Fibroblast of skin of right quadriceps (primary cell): ENCODE data around the gene HACL1.

ENCODE experiments used
- DNase-seq: peaks from one replicate; pipeline ENCODE4 v3.0.0-alpha.2; 2013

The HACL1 gene

DNA sequence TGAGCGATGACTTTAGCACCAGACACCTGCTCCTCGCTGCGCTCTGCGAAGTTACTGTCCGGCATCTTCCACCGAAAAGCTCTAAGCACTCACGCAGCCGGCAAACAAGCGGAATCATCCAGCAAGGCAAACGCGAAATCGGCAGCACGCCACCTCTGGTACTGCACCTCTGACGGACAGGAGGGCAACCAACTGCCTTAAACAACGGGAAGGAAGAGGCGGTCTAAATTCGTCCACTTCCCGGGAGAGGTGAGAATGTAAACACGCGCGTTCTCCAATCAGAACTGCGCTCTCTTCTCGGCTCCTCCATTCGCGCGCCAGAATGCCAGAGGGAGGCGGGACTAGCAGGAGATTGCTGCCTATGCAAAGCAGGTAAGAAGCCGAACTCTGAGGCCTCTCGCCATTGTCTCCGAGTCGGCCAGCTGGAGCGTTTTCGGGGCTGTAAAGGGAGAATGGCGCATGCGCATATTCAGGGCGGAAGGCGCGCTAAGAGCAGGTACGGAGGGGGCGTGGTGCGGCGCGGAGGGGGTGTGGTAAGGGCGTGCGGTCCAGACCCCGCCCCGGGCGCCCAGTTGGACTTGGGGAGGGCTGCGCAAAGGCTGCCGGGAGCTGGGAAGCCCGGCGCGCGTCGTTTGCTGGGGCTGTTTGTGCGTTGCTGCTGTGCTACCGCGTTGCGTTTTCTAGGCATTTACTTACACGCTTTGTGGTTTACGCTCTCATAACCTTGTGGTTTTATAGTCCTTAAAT is at the start of gene HACL1, which contains the start of gene BTD:
Gene HACL1, minus strand, starts transcription at position 171 of the 747 bp plus-strand sequence. Its CDS starts 106 bp downstream, at position 65.
Gene BTD, plus strand, starts transcription at position 347 of the 747 bp plus-strand sequence. CDS start 33,695 bp downstream, outside the sequence.
- DNase-seq, result peak; percentile 100

DNA sequence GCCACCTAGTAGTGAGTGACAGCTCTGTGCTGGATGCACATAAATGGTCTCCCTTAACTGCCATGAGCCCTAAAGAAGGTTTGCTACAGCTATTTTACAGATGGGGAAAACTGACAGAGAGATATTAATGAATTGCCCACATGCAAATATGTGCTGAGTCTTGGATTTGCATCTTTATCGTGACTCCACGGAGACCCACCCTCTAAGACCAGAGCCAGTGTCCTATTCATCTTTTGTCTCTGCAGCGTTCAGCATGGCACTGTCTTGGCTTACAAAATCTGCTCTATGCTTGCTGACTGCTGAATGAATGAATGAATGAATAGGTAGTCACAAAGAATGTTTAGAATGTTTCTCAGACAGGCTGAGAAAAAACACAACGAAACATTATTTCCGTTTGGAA is 48.5 kb upstream of the HACL1 start:
- no peak for DNase-seq

DNA sequence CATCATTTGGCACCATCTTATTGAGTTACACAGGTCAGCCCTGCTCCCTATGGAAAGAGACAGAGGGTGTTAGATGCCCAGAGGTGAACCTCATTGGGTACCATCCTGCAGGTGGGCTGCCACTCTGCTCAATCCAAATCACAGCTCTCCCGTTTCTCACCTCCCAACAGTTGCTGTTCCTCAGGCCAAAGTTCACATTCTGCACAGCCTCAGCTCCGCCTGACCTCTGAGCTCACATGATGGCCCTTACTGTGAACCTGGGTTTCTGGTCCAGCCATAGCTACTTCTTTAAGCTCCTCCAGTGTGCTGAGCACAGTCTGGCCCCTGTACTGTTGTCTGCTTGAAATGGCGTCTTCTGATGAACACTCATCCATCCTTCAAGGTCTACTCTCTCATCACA is 48.0 kb upstream of the HACL1 start:
- no peak for DNase-seq

DNA sequence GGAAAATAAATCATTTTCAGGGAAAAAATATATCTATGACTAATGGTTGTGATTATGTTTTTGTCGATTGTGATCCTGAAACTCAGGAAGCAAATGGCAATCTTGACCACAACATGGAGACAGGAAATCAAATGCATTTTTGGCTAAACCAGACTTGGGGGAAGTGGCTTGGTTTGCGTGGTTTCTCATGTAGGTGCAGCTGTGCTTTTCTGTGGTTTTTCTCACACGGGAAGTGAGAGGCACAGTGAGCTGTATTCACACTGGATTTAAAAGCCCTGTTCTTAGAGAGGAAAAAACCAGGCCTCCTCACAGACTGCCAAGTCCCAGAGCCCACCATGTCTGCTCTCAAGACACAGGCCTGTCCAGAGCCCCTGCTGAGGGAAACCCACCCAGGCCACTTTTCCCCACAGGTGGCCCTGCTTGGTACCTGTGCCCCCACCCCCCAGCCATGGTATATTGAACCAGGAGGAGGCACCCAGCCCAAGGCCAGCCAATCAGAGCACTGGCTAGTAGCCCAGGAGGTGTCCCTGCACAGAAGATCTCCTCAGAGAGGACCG is 46.3 kb upstream of the HACL1 start:
- peak; percentile 98 for DNase-seq

DNA sequence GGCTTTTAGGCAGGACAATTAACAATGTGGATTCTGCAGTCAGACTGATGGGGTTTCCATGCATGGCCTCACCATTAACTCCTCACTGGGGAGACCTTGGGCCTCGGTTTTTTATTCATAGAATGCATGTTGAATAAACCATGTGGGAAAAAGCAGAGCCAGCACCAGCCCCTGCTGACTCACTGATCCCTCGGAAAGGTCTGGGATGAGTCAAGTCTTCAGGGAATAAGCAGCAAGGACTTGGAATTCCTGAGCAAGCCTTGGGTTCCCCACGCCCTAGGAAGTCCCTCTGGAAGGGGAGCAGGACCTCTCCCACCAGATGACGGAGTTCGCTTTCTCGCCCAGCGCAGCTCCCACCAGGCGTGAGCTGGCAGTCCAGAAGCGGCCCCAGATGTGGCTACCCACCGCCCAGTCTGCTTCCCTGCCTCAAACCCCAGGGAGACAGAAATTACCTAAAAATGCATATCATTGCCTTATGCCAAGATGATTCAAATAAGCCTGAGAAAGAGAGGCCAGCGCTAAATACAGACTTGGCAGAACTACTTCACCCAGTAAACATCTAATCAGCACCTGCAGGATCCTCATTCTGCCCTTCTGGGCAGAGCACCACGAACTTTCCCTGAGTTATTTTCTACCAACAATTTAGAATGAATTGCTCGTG is 45.6 kb upstream of the HACL1 start:
- DNase-seq, result peak; percentile 99

DNA sequence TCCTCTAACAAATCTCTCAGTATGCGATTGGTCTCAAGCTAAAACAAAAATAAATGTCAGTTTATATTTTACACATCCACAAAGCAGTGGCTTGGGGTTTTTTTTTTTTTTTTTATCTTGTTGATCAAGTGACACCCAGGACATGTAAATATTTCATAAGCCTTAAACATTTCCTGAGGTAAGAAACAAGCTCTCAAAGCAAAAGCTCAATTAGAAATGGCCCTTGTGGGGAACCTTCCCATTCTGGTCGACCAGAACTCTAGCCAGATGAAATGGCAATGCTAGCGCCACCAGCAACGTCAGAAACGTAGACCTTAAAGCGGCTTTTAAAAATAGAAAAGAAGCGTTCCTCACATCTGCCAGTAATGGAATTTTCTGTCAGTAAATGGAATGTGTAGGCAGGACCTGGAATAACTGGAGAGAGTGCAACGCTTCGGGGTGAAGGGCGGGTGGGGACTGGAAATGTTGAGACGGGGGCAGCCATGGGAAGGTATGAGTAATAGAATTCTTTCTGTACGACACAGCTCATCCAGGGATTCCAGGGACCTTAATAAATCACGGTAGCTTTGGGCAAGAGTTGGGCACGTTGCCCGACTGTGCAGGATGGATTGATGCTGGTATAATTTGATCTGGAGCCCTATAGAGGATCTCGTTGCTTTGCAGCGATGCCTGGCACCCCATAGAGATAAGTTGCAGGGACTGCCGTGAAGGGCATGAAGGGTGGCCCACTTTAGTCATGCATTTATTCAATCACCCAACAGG is 44.6 kb upstream of the HACL1 start:
- peak; percentile 98 for DNase-seq

DNA sequence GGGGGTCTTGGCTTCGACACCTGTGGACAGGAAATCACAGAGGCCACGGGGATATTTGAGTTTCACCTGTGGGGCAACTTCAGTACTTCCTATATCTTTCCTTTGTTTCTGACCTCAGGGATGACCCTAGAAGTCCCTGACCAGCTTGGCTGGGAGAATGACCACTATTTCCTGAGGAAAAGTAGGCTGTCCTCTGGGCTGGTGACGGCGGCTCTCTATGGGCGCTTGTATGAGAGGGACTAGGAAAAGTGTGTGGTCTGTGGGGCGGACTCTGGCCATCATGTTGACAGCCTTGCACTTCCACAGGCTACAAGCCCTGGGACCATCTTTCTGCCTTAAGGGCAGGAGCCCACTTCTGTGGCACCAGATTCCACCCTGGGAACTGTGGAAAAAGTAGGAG is 43.9 kb upstream of the HACL1 start:
- no peak for DNase-seq

DNA sequence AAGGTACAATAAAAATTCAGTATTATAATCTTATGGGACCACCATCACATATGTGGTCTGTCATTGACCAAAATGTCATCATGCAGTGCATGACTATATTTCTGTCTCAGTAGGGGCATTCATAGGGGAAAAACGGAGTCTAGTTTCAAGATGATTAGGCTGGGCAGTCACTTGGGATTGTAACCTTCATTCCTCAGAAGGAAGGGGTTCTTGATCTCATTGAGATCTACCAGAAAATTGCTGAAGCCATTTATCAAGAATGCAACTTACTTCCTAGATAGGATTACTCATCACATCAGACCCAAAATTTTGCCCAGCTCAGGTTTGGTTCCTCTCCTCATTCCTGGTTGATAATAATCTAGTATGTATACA is 37.5 kb upstream of the HACL1 start:
- peak; percentile 56 for DNase-seq

DNA sequence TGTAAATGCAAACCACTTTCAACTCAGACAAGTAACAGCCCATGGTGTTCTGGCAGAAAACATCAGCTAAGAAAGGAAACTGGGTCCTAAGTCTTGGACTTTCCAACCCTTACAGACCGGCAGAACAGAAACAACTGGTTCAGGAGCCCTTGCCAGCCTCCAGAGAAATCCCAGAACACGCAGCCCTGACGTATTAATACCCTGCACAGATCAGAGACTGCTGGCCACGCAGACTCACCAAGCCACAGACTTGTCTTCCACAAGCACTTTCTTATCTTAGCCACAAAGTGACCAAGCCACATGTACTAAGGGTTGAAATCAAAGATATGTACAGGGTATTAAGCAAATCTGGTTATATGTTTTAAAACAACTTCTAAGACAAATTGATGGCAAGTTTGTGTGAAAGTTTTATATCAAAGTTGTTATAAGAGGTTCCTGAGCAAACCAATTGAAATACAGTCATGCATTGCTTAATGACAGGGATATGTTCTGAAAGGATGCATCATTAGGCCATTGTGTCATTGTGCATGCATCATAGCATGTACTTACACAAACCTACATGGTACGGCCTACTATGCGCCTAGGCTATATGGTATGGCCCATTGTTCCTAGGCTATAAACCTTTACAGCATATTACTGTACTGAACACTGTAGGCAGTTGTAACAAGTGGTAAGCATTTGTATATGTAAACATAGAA is 37.0 kb upstream of the HACL1 start:
- peak; percentile 25 for DNase-seq

DNA sequence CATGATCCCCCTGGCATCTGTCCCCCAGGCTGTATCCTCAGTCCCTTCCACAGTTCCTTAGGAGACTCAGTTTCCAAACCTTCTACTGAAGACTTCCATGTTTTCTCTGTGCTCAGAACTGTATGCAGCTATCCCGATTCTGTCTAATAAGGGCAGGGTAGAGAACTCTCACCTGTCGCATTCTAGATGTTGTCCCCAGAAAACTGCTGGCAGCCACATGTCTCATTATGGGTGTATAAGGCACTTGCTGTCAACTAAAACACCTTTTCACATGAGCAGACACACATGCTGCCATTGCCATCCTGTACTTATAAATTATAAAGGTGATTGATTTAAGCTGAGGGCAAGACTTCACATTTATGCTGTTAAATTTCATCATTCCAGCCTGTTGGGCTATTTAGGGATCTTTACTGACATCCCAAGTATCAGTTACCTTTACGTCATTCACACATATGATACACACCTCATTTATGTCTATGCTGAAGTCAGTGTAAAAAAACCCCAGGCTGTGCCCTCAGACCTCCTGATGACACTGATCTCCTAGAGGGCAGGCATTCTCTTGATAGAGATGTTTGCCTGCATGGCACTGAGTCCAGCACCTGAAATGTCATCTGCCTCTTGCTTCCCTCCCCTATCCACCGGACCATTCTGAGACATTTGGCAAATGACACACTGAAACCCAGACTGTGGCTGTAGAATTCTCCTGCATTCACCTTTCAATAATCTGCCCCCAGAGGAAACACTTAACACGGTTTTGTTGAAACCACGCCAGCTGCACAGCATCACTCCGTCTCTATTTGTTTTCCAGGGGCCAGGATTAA is 36.0 kb upstream of the HACL1 start:
- peak; percentile 21 for DNase-seq

DNA sequence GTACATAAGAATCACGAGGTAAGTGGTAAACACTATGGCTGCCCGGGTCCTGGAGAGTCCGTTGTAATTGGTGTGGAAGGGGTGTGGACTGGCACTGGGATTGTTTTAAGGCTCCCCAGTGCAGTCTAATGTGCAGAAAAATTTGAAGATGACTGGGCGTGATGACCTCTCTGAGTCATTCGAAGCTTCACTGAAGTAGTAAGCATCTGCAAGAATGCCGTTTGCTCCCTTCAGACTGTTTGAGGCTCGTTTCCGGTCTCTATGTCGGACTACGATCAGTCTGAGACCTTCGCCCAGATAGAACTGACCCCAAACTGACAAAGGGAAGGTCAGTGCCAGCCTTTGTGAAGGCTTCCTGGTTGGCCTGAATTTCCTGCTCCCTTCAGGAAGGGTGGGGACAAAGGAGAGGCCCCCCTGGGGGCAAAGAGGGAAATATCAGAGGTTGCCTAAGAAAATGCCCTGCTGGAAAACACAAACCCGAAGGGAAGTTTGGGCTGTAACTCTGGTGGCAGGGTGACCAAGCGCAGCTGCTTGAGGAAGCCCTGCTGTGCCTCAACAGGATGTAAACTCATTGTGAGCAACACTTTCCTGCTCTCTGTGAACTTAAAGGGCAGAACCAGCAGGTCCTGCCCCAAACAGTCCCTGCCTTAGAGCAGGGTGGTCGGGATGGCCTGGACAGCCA is 34.8 kb upstream of the HACL1 start:
- DNase-seq, result peak; percentile 92

DNA sequence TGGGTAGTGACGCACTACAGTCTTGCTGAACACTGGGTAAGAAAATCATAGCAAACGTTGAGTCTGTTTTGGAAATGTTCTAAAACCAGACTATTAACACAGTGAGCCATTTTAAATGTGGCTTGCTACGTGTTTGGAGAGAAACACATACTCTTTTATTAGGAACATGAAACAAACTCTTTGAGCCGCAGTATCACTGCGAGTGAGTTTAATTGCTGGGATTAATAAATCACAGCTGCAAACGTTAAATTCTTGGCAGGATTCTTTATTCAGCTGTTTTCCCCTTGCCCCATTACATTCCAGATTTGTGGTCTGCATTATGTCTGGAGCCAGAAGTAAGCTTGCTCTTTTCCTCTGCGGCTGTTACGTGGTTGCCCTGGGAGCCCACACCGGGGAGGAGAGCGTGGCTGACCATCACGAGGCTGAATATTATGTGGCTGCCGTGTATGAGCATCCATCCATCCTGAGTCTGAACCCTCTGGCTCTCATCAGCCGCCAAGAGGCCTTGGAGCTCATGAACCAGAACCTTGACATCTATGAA is 33.8 kb upstream of the HACL1 start:
- peak; percentile 94 for DNase-seq

DNA sequence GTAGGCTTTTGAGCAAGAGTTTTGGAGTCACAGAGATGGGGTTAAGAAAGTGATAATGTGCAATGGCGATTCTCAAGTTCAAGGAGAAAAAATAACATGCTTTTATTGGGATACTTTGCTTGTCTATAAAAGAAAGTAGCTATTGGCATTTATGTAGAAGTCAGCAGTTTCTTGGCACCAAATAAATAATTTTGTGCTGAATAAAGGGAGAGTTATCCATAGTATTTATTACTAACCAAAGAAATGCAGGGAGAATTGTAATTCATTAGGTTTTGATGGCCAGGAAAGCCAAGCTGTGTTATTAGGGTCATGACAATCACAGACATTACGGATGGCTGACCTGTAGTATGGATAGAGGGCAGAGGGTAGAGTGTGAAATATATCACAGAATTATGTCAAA is 33.3 kb upstream of the HACL1 start:
- DNase-seq, result no peak

DNA sequence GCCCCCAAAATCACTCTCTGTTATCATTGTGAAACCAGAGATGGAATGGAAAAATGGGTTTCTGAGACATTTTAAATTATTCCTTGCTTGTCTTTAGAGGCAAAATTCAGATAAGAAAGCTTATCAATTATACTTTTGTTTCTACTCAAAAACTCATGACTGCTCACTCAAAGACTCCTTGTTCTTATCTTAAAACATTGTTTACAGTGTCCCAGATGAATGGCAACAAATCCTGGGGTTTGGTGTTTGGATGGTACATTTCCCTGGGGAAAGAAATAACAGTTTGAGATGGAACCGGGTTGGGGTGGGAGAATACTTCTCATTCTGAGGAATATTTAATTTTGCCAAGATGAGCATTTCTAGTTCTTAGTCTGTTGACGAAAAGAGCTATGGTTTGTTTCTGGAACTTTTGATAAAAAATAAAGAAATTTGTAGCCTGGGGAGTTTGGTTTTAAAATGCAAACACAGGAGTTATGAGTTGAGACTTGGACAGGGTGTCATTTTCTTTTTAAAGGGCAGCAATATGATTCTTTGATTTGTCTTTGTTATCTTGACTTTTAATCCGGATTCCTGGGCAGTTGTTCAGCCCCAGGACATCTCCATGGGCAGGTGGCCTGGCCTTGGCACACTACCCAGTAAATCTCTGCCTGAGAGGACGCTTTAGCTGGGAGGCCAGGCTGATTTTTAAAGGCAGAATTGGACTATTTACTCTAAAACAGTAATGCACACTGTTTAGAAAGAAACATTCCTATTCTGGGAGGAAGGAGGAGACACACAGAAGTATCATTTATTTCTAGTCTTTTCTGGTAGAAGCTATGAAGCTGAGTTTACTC is 32.6 kb upstream of the HACL1 start:
- no peak for DNase-seq

DNA sequence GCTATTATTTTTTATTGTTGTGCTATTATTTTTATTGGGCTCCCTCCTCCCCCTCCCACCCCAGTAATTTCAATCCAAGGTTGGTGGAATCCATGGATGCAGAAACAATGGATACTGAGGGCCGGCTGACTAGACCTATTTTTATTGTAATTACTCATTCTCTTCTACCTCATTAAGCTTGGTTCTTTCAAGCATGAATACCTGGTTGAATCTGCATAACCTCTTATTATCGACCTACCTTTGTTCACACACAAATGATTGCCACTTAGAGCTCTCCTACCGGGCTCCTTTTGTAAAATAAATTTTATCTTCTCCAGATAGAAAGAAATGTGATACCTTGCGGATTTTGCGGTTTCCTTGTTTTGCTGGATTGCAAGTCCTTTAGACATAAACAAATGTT is 31.8 kb upstream of the HACL1 start:
- DNase-seq, result no peak

DNA sequence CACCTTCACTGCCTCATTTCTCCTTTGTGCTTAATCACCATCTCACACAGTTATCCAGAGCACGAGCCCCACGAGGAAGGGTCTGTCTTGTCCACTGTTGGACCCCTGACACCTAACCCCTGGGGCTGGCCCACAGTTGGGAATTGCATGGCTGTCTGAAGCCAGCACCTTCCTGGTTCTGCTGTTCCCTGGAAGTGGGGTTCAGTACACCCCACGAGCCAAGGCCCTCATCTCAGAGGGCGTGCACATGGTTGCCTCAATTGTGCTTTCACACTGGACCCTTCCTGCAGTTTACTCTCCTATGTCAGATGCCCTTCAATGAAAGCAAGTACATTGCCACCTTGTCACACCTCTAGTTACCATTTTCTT is 30.8 kb upstream of the HACL1 start:
- DNase-seq, result no peak

DNA sequence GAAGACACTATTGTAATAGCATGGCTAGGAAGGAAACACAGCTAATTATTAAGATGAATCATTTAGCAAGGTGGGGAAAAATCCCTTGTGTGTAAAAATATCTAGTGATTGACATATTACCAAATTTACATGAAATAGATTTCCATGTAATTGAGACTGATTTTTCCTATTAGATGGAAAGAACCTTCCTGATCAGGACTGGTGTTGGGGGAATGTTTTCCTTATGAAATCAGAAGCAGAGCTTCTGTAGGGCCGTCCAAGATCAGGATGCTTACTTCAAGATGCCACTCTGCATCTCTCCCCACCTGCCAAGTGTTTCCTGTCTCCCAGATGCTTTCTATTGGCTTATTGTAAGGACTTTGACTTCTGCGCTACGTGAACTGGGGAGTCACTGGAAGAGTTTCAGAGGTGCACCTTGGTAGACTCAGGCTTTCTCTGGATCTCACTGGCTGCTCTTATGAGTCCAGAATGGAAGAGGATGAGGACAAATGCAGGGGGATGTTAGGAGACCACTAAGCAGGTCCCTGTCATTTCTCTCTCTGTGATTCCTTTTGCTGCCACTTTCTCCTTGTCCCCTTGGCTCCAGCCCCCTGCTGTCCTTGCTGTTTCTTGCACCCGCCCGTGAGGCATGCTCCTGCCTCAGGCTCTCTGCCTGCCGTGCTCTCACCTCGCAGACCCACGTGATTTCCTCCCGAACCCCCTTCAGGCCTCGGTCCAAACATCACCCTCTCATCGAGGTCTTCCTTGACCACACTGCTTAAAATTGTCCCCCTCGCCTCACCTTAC is 30.2 kb upstream of the HACL1 start:
- no peak for DNase-seq

DNA sequence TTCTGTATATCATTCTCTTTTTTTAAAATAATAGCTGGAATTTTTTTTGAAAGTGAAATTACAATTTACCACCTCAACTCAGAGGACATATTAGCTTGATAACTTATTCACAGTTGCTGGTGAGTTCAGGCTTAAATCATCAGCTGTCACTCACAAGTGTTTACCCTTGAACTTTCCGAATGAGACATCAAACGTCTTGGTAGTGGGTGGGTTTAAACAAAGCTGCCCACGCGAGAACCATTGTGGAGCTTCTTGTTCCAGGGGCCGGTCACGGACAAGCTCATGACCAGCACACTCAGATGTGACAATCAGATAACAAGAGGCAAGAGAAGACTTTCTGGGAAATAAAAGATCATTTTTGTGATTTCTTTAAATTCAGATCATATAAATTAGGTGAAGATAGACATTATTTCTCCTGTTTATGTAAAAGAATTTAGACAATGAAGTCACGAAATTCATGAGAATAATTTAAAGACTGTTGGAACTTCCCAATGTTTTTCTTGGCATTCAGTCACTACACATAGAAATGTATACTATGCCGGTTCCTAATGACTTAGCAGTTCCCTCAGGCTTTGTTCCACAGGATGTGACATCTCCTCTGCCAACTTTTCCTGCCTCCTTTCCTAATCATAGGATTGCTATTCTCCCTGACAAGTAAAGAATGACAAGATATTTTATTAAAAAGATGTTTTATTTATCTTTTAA is 29.4 kb upstream of the HACL1 start:
- DNase-seq, result peak; percentile 91
